HCT116 (cell line): Measurements from ENCODE around the gene FERMT1. TPM values are rescaled to one million over a fixed set of nuclear protein-coding genes. Genes with fewer than 3 reads are reported as not detected.

Source experiments
- ATAC-seq: fragments of 200-7000 bp; cut with Tn5 transposase; 2 replicates; pipeline ENCODE4 v1.9.1; 2020; ENCODE audit warnings: mild to moderate bottlenecking, moderate library complexity
- BruUV-seq: library from RNA; stranded (reverse); fragments of 400-500 nt; replicated peaks from 2 replicates; lab custom pipeline; 2021; lab: Mats Ljungman, UMichigan
- CTCF ChIA-PET: fragments of 300-600 bp; sonication (Branson Sonifier 250); formaldehyde crosslinking; loops from one replicate; lab custom pipeline; 2021; ENCODE audit warnings: antibody characterized with exemption; lab: Charles Lee
- POLR2A ChIA-PET: fragments of 300-600, 350-600 bp; sonication (Branson Sonifier 250); formaldehyde crosslinking; loops from one replicate; lab custom pipeline; 2021; ENCODE audit warnings: antibody characterized with exemption; lab: Charles Lee
- RAD21 ChIA-PET, 2 experiments: fragments of 300-600 bp; sonication (Branson Sonifier 250); formaldehyde crosslinking; loops; one replicate each; lab custom pipeline; 2023; ENCODE audit warnings: low total read pairs in 2 of 2; ENCODE audit not compliant: uncharacterized antibody in 2 of 2, unreplicated experiment in 2 of 2, low non-redundant PET in 1 of 2; lab: Charles Lee
- DNase-seq: peaks from one replicate; pipeline ENCODE4 v3.0.0-alpha.2; 2010; ENCODE audit warnings: low read depth, low spot score
- H2AFZ ChIP-seq: fragments of 200-600 bp; shearing (Covaris generic), sonication (generic); 2 replicates; pipeline ENCODE4 v1.6.1; 2017; ENCODE audit warnings: low read depth, mixed run types, mixed read lengths, antibody characterized with exemption, low read length; ENCODE audit not compliant: poor library complexity, severe bottlenecking
- H3K27ac ChIP-seq: 2 replicates; pipeline ENCODE4 v1.5.1; 2012; ENCODE audit warnings: low read depth, low read length
- H3K27me3 ChIP-seq: fragments of 200-600 bp; sonication (generic); 2 replicates; pipeline ENCODE4 v1.6.1; 2016; ENCODE audit warnings: mixed run types, low read length, mixed read lengths; ENCODE audit not compliant: insufficient read depth
- H3K36me3 ChIP-seq, 2 experiments: fragments of 200-500 bp in 1 of 2; fragments of 200-600 bp in 1 of 2; sonication (Bioruptor generic) in 1 of 2; sonication (generic) in 1 of 2; 2 replicates each; pipeline versions ENCODE4 v1.5.1 to v1.6.1; 2014 to 2016; ENCODE audit warnings: low read length in 2 of 2, inconsistent platforms in 1 of 2, mixed read lengths in 1 of 2, mixed run types in 1 of 2; ENCODE audit not compliant: insufficient read depth in 2 of 2, control insufficient read depth in 1 of 2
- H3K4me1 ChIP-seq, 2 experiments: fragments of 200-600 bp in 1 of 2; sonication (generic) in 1 of 2; 2 replicates each; pipeline versions ENCODE4 v1.5.1 to v1.6.1; 2012 to 2017; ENCODE audit warnings: low read length in 2 of 2, inconsistent platforms in 1 of 2, mild to moderate bottlenecking in 1 of 2, mixed read lengths in 1 of 2, mixed run types in 1 of 2, moderate library complexity in 1 of 2; ENCODE audit not compliant: insufficient read depth in 2 of 2, control insufficient read depth in 1 of 2
- H3K4me2 ChIP-seq: fragments of 200-600 bp; sonication (generic); 2 replicates; pipeline ENCODE4 v1.6.1; 2017; ENCODE audit warnings: mixed run types, low read length, mixed read lengths
- H3K4me3 ChIP-seq, 2 experiments: fragments of 200-600 bp in 1 of 2; sonication (generic) in 1 of 2; replicated peaks in 1 of 2; 2 replicates each; pipeline ENCODE4 v1.5.1; 2011 to 2016; ENCODE audit warnings: low read length in 2 of 2, control low read depth in 1 of 2, low read depth in 1 of 2, mild to moderate bottlenecking in 1 of 2, mixed read lengths in 1 of 2, mixed run types in 1 of 2
- H3K79me2 ChIP-seq: fragments of 200-600 bp; sonication (generic); 2 replicates; pipeline ENCODE4 v1.6.1; 2017; ENCODE audit warnings: mild to moderate bottlenecking, mixed run types, low read length, moderate library complexity, mixed read lengths; ENCODE audit not compliant: insufficient read depth
- H3K9ac ChIP-seq: fragments of 200-600 bp; sonication (generic); 2 replicates; pipeline ENCODE4 v1.6.1; 2016; ENCODE audit warnings: low read length, mixed read lengths
- H3K9me2 ChIP-seq: fragments of 200-600 bp; sonication (generic), shearing (Covaris generic); 2 replicates; pipeline ENCODE4 v1.6.1; 2017; ENCODE audit warnings: mixed run types, mild to moderate bottlenecking, moderate library complexity; ENCODE audit not compliant: insufficient read depth
- H3K9me3 ChIP-seq, 2 experiments: fragments of 200-500 bp in 1 of 2; fragments of 200-600 bp in 1 of 2; sonication (Bioruptor generic) in 1 of 2; sonication (generic) in 1 of 2; 2 replicates each; pipeline ENCODE4 v1.6.1; 2014 to 2017; ENCODE audit warnings: low read length in 2 of 2, mixed read lengths in 2 of 2, inconsistent platforms in 1 of 2, low read depth in 1 of 2, mild to moderate bottlenecking in 1 of 2, mixed run types in 1 of 2, moderate library complexity in 1 of 2; ENCODE audit not compliant: control insufficient read depth in 1 of 2, insufficient read depth in 1 of 2
- H4K20me1 ChIP-seq: fragments of 200-600 bp; sonication (generic), shearing (Covaris generic); 2 replicates; pipeline ENCODE4 v1.6.1; 2017; ENCODE audit warnings: mixed run types, mild to moderate bottlenecking, moderate library complexity; ENCODE audit not compliant: insufficient read depth
- ATF3 ChIP-seq: IDR thresholded peaks from 2 replicates; pipeline ENCODE4 v1.6.1; 2012
- CEBPB ChIP-seq: IDR thresholded peaks from 2 replicates; pipeline ENCODE4 v1.6.1; 2012; ENCODE audit warnings: low read depth
- CTCF ChIP-seq, 3 experiments: fragments of 200-600 bp in 1 of 3; sonication (generic) in 1 of 3; IDR thresholded peaks in 2 of 3; conservative IDR thresholded peaks in 1 of 3; 2 replicates each; pipeline ENCODE4 v1.5.1; 2012 to 2017; ENCODE audit warnings: low read depth in 2 of 3, low read length in 2 of 3, antibody characterized with exemption in 1 of 3, borderline replicate concordance in 1 of 3, control low read depth in 1 of 3, mild to moderate bottlenecking in 1 of 3, mixed read lengths in 1 of 3, mixed run types in 1 of 3, moderate library complexity in 1 of 3; ENCODE audit not compliant: insufficient read depth in 1 of 3
- EGR1 ChIP-seq: IDR thresholded peaks from 2 replicates; pipeline ENCODE4 v1.6.1; 2012; ENCODE audit warnings: low read depth
- ELF1 ChIP-seq: IDR thresholded peaks from 2 replicates; pipeline ENCODE4 v1.6.1; 2012; ENCODE audit warnings: low read depth, borderline replicate concordance
- JUND ChIP-seq: IDR thresholded peaks from 2 replicates; pipeline ENCODE4 v1.6.1; 2012
- MAX ChIP-seq: IDR thresholded peaks from 2 replicates; pipeline ENCODE4 v1.6.1; 2012
- POLR2AphosphoS5 ChIP-seq: IDR thresholded peaks from 2 replicates; pipeline ENCODE4 v1.6.1; 2011; ENCODE audit warnings: mild to moderate bottlenecking, low read depth, low read length, moderate library complexity
- SIN3A ChIP-seq: IDR thresholded peaks from 2 replicates; pipeline ENCODE4 v1.6.1; 2012; ENCODE audit warnings: low read depth
- SRF ChIP-seq: IDR thresholded peaks from 2 replicates; pipeline ENCODE4 v1.6.1; 2012; ENCODE audit warnings: low read depth
- TCF7L2 ChIP-seq: IDR thresholded peaks from 2 replicates; pipeline ENCODE4 v1.7.0; 2011; ENCODE audit warnings: borderline replicate concordance, inconsistent platforms; ENCODE audit not compliant: insufficient read depth, insufficient read length; ENCODE audit errors: extremely low read depth
- YY1 ChIP-seq: IDR thresholded peaks from 2 replicates; pipeline ENCODE4 v1.6.1; 2011; ENCODE audit warnings: low read length, low read depth, moderate library complexity, mild to moderate bottlenecking; ENCODE audit not compliant: insufficient replicate concordance; ENCODE audit errors: extremely low read depth
- ZNF274 ChIP-seq: fragments of 200-500 bp; sonication (Bioruptor generic); IDR thresholded peaks from 2 replicates; pipeline ENCODE4 v1.6.1; 2014; ENCODE audit warnings: mild to moderate bottlenecking, low read depth, low read length, inconsistent platforms
- intact Hi-C: fragments of 100-400 bp; cut with micrococcal nuclease; formaldehyde crosslinking; loops from 2 replicates; pipeline ENCODE4 v1.10.0; 2022
- total RNA-seq: library from RNA; stranded (reverse); gene quantifications from one replicate; pipeline ENCODE4 v1.2.1, GENCODE V29; 2021; ENCODE audit not compliant: unreplicated experiment
- TF ChIP-seq, protein P1 (sequence below): IDR thresholded peaks from 2 replicates; pipeline ENCODE4 v1.6.1; 2011; ENCODE audit warnings: mild to moderate bottlenecking, low read length, moderate library complexity; ENCODE audit not compliant: insufficient replicate concordance; ENCODE audit errors: extremely low read depth

FERMT1 gene
- total RNA-seq, 1 experiment from 2014 or later: 34.9 TPM

DNA sequence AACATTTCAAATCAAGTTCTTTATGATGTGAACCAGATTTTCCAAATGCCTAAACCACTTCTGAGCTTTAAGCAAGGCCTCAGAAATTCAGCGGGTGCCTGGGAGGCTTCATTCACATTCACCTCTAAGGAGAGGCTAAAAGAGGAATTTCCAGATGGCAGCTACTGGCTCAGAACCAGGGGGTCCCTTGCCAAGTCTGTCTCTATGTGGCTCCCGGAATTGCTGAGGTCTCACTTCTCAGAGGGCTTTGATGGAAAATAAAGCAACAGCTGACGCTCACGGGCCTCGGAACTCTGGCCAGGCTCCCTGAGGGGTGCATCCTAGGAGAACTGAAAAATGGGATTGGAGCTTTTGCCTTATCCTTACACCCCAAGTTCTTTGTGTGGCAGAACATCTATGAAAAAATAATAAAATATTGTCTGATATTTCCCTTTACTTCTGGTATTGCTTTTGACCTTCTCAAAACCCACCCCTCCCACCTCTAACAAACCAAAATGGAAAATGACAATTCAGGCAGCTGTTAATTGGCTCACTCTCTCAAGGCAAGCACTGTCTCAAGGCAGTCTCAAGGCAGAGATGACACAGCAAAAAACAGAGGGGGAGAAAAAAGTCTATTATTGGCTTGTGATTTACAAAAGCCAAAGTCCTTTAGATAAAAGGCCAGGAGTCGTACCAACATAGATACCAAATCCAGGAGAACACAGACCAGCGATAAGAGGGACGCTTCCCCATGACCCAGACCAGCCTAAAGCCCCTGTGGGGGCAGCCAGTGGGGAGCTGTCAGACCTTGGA lies 47.2 kb downstream of the FERMT1 start:
- no peaks in the 10 kb centered on the region for H3K4me1 ChIP-seq
- no peak overlapping the region for H3K27ac ChIP-seq
- H4K20me1 ChIP-seq: no peaks in the 10 kb centered on the region
- RAD21 ChIA-PET: no interaction called here
- no peak overlapping the region for H3K4me2 ChIP-seq
- no peaks in the 10 kb centered on the region for H3K27me3 ChIP-seq
- H3K79me2 ChIP-seq: no peaks in the 10 kb centered on the region
- ATAC-seq (no peak), DNase-seq (no peak)
- H3K36me3 ChIP-seq: peaks cover 16 to 22% of the 10 kb centered on the region in 2 experiments; a peak in 3 of 4 replicates
- no peak overlapping the region for H3K9ac ChIP-seq
- no peak overlapping the region for H3K4me3 ChIP-seq
- intact Hi-C loops: loop anchor here (2.0 kb wide), 1 partner anchor 73 kb away; no protein-coding TSS in a partner anchor
- BruUV-seq: TSS peak; percentile 27
- no peaks in the 10 kb centered on the region for H3K9me2 ChIP-seq
- TF ChIP-seq ZNF274: no peak
- TF ChIP-seq MAX: no peak
- no peak for TF ChIP-seq SRF
- TF ChIP-seq CTCF (IDR thresholded peaks at IDR 0.05 in 2 of 3, conservative IDR thresholded peaks at IDR 0.05 in 1 of 3; ENCODE audit: borderline replicate concordance in 1 of 3, insufficient read depth in 1 of 3, low read depth in 2 of 3, low read length in 2 of 3): no peak
- no peak for TF ChIP-seq ELF1
- no peak for TF ChIP-seq EGR1
- no peak for TF ChIP-seq CEBPB
- no peak for TF ChIP-seq SIN3A
- TF ChIP-seq ATF3: no peak
- TF ChIP-seq, protein P1, sequence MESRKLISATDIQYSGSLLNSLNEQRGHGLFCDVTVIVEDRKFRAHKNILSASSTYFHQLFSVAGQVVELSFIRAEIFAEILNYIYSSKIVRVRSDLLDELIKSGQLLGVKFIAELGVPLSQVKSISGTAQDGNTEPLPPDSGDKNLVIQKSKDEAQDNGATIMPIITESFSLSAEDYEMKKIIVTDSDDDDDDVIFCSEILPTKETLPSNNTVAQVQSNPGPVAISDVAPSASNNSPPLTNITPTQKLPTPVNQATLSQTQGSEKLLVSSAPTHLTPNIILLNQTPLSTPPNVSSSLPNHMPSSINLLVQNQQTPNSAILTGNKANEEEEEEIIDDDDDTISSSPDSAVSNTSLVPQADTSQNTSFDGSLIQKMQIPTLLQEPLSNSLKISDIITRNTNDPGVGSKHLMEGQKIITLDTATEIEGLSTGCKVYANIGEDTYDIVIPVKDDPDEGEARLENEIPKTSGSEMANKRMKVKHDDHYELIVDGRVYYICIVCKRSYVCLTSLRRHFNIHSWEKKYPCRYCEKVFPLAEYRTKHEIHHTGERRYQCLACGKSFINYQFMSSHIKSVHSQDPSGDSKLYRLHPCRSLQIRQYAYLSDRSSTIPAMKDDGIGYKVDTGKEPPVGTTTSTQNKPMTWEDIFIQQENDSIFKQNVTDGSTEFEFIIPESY: no peak
- TF ChIP-seq TCF7L2: no peak
- TF ChIP-seq POLR2AphosphoS5: no peak
- TF ChIP-seq YY1: no peak
- no peak for TF ChIP-seq JUND
- CTCF ChIA-PET: interaction anchor here (1.2 kb wide), 1 partner anchor 546 kb away, joined by 9 read pairs; no protein-coding TSS in a partner anchor
- no peak overlapping the region for H2AFZ ChIP-seq
- H3K9me3 ChIP-seq: no peaks in the 10 kb centered on the region
- POLR2A ChIA-PET: no interaction called here
